ENCODE results near the gene FSIP2. TPM values are rescaled to one million over a fixed set of nuclear protein-coding genes. Genes with fewer than 3 reads are reported as not detected.

The FSIP2 gene
- total RNA-seq, 1 donor from 2014 or later, result 4.5 TPM

GRCh38 chr2:185875136-185875931 is 136.7 kb downstream of the FSIP2 start:
- H3K4me3 Mint-ChIP-seq (ENCODE audit: unreplicated experiment), result no peak overlapping the region
- no peak overlapping the region for H3K27ac Mint-ChIP-seq (ENCODE audit: unreplicated experiment)

GRCh38 chr2:185876234-185876633 is 137.6 kb downstream of the FSIP2 start:
- Mint-ChIP-seq H3K9me3 (ENCODE audit: low read depth) (peaks cover 6% of the 10 kb centered on the region), H3K36me3 (ENCODE audit: low read depth) (no peaks in the 10 kb centered on the region), H3K27me3 (ENCODE audit: low read depth) (no peaks in the 10 kb centered on the region), H3K4me1 (ENCODE audit: low read depth) (peaks cover 7% of the 10 kb centered on the region), H3K27ac (ENCODE audit: unreplicated experiment) (no peak overlapping the region), H3K4me3 (ENCODE audit: unreplicated experiment) (no peak overlapping the region)
- TF ChIP-seq CTCF (IDR thresholded peaks at IDR 0.05), result no peak
- DNase-seq (ENCODE audit: low spot score), result no peak

More at GRCh38 chr2:185875136-185875931, 136.7 kb downstream of the FSIP2 start:
- Mint-ChIP-seq H3K9me3 (ENCODE audit: low read depth) (peaks cover 6% of the 10 kb centered on the region), H3K27me3 (ENCODE audit: low read depth) (no peaks in the 10 kb centered on the region), H3K4me1 (ENCODE audit: low read depth) (peaks cover 7% of the 10 kb centered on the region), H3K36me3 (ENCODE audit: low read depth) (no peaks in the 10 kb centered on the region)
- no peak for TF ChIP-seq CTCF (IDR thresholded peaks at IDR 0.05)
- DNase-seq (ENCODE audit: low spot score), result no peak

GRCh38 chr2:185880396-185880795 is 141.8 kb downstream of the FSIP2 start:
- peaks cover 7% of the 10 kb centered on the region for H3K4me1 Mint-ChIP-seq (ENCODE audit: low read depth)
- no peak for TF ChIP-seq CTCF (IDR thresholded peaks at IDR 0.05)

More at GRCh38 chr2:185880396-185880795, 141.8 kb downstream of the FSIP2 start:
- Mint-ChIP-seq H3K27ac (ENCODE audit: unreplicated experiment) (no peak overlapping the region), H3K9me3 (ENCODE audit: low read depth) (peaks cover 10% of the 10 kb centered on the region), H3K36me3 (ENCODE audit: low read depth) (peaks cover 3% of the 10 kb centered on the region), H3K4me3 (ENCODE audit: unreplicated experiment) (no peak overlapping the region), H3K27me3 (ENCODE audit: low read depth) (no peaks in the 10 kb centered on the region)
- no peak for DNase-seq (ENCODE audit: low spot score)

Measured in chondrocyte (in vitro differentiated cells).